Smooth muscle cell (in vitro differentiated cells): ENCODE results near the gene CEACAM16. TPM values are rescaled to one million over a fixed set of nuclear protein-coding genes. Genes with fewer than 3 reads are reported as not detected.

Experiments used
- DNase-seq: peaks from one replicate; lab custom pipeline; 2025; ENCODE audit not compliant: unreplicated experiment; lab: John Stamatoyannopoulos, UW
- H2AFZ ChIP-seq: fragments of 200-600 bp; sonication (generic); 2 replicates; pipeline ENCODE4 v1.6.0; 2016; ENCODE audit warnings: antibody characterized with exemption, low read depth, mild to moderate bottlenecking
- H3F3A ChIP-seq: fragments of 200-600 bp; sonication (generic); 2 replicates; pipeline ENCODE4 v1.6.0; 2017; ENCODE audit warnings: antibody characterized with exemption, low read depth
- H3K27ac ChIP-seq: fragments of 200-600 bp; sonication (generic); 2 replicates; pipeline ENCODE4 v1.5.1; 2016; ENCODE audit warnings: low read depth, mild to moderate bottlenecking
- H3K27me3 ChIP-seq: fragments of 200-600 bp; sonication (generic); 2 replicates; pipeline ENCODE4 v1.6.1; 2016; ENCODE audit warnings: low read depth, mild to moderate bottlenecking
- H3K36me3 ChIP-seq: fragments of 200-600 bp; sonication (generic); 2 replicates; pipeline ENCODE4 v1.5.1; 2016; ENCODE audit warnings: low read depth
- H3K4me1 ChIP-seq: fragments of 200-600 bp; sonication (generic); 2 replicates; pipeline ENCODE4 v1.5.1; 2016; ENCODE audit warnings: low read depth
- H3K4me2 ChIP-seq: fragments of 200-600 bp; sonication (generic); 2 replicates; pipeline ENCODE4 v1.6.0; 2016; ENCODE audit warnings: mild to moderate bottlenecking
- H3K4me3 ChIP-seq: fragments of 200-600 bp; sonication (generic); 2 replicates; pipeline ENCODE4 v1.5.1; 2016; ENCODE audit warnings: mild to moderate bottlenecking
- H3K79me2 ChIP-seq: fragments of 200-600 bp; sonication (generic); 2 replicates; pipeline ENCODE4 v1.6.0; 2016; ENCODE audit warnings: low read depth, mild to moderate bottlenecking
- H3K9ac ChIP-seq: fragments of 200-600 bp; sonication (generic); 2 replicates; pipeline ENCODE4 v1.6.0; 2016; ENCODE audit warnings: low read depth
- H3K9me3 ChIP-seq: fragments of 200-600 bp; sonication (generic); replicated peaks from 2 replicates; pipeline ENCODE4 v1.5.1; 2016; ENCODE audit warnings: low read depth
- H4K20me1 ChIP-seq: fragments of 200-600 bp; sonication (generic); 2 replicates; pipeline ENCODE4 v1.6.0; 2016; ENCODE audit warnings: low read depth
- WGBS: methylation state at CpG from one replicate; pipeline ENCODE4 v1.1.7; 2016; ENCODE audit warnings: low lambda C conversion rate; 5-methylcytosine and 5-hydroxymethylcytosine counted together
- polyA plus RNA-seq: library from polyadenylated mRNA; unstranded; fragments of >200 nt; fragmentation: Nextera tagmentation; extraction: Ambion mirVana; gene quantifications from 2 replicates; pipeline ENCODE4 v1.2.1, GENCODE V29; 2016
- total RNA-seq: library from RNA; depleted of rRNA; stranded (reverse); fragments of >200 nt; gene quantifications from 2 replicates; pipeline ENCODE4 v1.2.3, GENCODE V29; 2014
- TF ChIP-seq, protein P1 (sequence below): fragments of 200-600 bp; sonication (generic); IDR thresholded peaks from 2 replicates; pipeline ENCODE4 v1.5.1; 2017; ENCODE audit warnings: borderline replicate concordance, mild to moderate bottlenecking, antibody characterized with exemption; ENCODE audit not compliant: insufficient read depth, poor library complexity, severe bottlenecking

CEACAM16 gene
- total and polyA plus RNA-seq, 2 experiments from 2014 or later: not detected

GRCh38 chr19:44684892-44685863, 13.8 kb upstream of the CEACAM16 start:
- TF ChIP-seq, protein P1, sequence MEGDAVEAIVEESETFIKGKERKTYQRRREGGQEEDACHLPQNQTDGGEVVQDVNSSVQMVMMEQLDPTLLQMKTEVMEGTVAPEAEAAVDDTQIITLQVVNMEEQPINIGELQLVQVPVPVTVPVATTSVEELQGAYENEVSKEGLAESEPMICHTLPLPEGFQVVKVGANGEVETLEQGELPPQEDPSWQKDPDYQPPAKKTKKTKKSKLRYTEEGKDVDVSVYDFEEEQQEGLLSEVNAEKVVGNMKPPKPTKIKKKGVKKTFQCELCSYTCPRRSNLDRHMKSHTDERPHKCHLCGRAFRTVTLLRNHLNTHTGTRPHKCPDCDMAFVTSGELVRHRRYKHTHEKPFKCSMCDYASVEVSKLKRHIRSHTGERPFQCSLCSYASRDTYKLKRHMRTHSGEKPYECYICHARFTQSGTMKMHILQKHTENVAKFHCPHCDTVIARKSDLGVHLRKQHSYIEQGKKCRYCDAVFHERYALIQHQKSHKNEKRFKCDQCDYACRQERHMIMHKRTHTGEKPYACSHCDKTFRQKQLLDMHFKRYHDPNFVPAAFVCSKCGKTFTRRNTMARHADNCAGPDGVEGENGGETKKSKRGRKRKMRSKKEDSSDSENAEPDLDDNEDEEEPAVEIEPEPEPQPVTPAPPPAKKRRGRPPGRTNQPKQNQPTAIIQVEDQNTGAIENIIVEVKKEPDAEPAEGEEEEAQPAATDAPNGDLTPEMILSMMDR: no peak
- DNase-seq: no peak
- Histone ChIP-seq H3F3A (no peaks in the 10 kb centered on the region), H3K27ac (peak overlapping the region; percentile 66), H3K9ac (no peak overlapping the region), H3K4me2 (no peak overlapping the region), H3K4me3 (no peak overlapping the region), H2AFZ (no peak overlapping the region), H3K9me3 (no peaks in the 10 kb centered on the region), H3K79me2 (no peaks in the 10 kb centered on the region), H4K20me1 (no peaks in the 10 kb centered on the region), H3K4me1 (no peaks in the 10 kb centered on the region), H3K27me3 (no peaks in the 10 kb centered on the region), H3K36me3 (no peaks in the 10 kb centered on the region)
- 41% methylated on average over 25 of the region's 25 CpGs for WGBS

GRCh38 chr19:44685877-44686276, 13.1 kb upstream of the CEACAM16 start:
- no peak overlapping the region for H3K4me3 ChIP-seq

DNA sequence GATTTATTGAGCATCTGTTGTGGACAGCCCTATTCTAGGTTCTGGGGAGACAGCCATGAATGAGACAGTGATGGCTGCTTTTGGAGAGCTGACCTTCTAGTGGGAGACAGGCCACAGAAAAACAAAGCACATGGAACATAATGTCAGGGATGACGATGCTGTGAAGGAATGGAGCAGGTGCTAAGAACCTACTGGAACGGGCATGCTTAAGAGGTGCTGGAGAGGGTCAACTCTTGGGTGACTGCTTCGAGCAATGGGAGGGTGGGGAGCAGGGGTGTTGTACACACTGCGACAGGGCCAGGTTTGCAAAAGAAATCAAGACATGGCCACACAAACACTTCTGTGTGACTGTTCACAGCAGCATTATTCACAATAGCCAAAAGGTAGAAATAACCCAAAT, 12.1 kb upstream of the CEACAM16 start:
- no peaks in the 10 kb centered on the region for H3K9me3 ChIP-seq
- H3K36me3 ChIP-seq: no peaks in the 10 kb centered on the region
- H3K4me1 ChIP-seq: no peaks in the 10 kb centered on the region
- no peaks in the 10 kb centered on the region for H3K79me2 ChIP-seq
- no peaks in the 10 kb centered on the region for H4K20me1 ChIP-seq
- no peak overlapping the region for H3K27ac ChIP-seq
- WGBS: 90% methylated on average over 4 of the region's 4 CpGs
- no peak overlapping the region for H3K4me2 ChIP-seq
- H3K27me3 ChIP-seq: no peaks in the 10 kb centered on the region
- TF ChIP-seq, protein P1: no peak
- no peak overlapping the region for H2AFZ ChIP-seq
- H3F3A ChIP-seq: no peaks in the 10 kb centered on the region
- no peak overlapping the region for H3K4me3 ChIP-seq
- no peak overlapping the region for H3K9ac ChIP-seq
- DNase-seq: no peak

More at GRCh38 chr19:44685877-44686276, 13.1 kb upstream of the CEACAM16 start:
- Histone ChIP-seq H3K27ac (peak overlapping the region; percentile 66), H2AFZ (no peak overlapping the region), H3K9ac (no peak overlapping the region), H3K36me3 (no peaks in the 10 kb centered on the region), H3K27me3 (no peaks in the 10 kb centered on the region), H4K20me1 (no peaks in the 10 kb centered on the region), H3K9me3 (no peaks in the 10 kb centered on the region), H3K4me1 (no peaks in the 10 kb centered on the region), H3F3A (no peaks in the 10 kb centered on the region), H3K79me2 (no peaks in the 10 kb centered on the region), H3K4me2 (peak overlapping the region; percentile 32)
- 29% methylated on average over 4 of the region's 4 CpGs for WGBS
- TF ChIP-seq, protein P1: no peak
- DNase-seq: no peak
